NT2/D1 (cell line): Measurements from ENCODE around the gene ZNF488.

Experiments used
- SUZ12 ChIP-seq: IDR thresholded peaks from 2 replicates; pipeline ENCODE4 v1.6.1; 2011; ENCODE audit not compliant: insufficient read length, insufficient read depth; ENCODE audit errors: extremely low read depth
- YY1 ChIP-seq: IDR thresholded peaks from 2 replicates; pipeline ENCODE4 v1.6.1; 2011; ENCODE audit not compliant: insufficient read length, insufficient read depth
- ZNF274 ChIP-seq: IDR thresholded peaks from 2 replicates; pipeline ENCODE4 v1.6.1; 2011; ENCODE audit warnings: mild to moderate bottlenecking, low read depth, low read length

GRCh38 chr10:47325303-47326291 lies 58.5 kb downstream of the ZNF488 start:
- TF ChIP-seq SUZ12 (no peak), ZNF274 (no peak), YY1 (no peak)
